ENCODE measurements around the gene PIEZO1. TPM values are rescaled to one million over a fixed set of nuclear protein-coding genes. Genes with fewer than 3 reads are reported as not detected.

Gene PIEZO1
- total and polyA plus RNA-seq, 8 donors, result 16.3 to 255 (median 31.8) TPM

DNA sequence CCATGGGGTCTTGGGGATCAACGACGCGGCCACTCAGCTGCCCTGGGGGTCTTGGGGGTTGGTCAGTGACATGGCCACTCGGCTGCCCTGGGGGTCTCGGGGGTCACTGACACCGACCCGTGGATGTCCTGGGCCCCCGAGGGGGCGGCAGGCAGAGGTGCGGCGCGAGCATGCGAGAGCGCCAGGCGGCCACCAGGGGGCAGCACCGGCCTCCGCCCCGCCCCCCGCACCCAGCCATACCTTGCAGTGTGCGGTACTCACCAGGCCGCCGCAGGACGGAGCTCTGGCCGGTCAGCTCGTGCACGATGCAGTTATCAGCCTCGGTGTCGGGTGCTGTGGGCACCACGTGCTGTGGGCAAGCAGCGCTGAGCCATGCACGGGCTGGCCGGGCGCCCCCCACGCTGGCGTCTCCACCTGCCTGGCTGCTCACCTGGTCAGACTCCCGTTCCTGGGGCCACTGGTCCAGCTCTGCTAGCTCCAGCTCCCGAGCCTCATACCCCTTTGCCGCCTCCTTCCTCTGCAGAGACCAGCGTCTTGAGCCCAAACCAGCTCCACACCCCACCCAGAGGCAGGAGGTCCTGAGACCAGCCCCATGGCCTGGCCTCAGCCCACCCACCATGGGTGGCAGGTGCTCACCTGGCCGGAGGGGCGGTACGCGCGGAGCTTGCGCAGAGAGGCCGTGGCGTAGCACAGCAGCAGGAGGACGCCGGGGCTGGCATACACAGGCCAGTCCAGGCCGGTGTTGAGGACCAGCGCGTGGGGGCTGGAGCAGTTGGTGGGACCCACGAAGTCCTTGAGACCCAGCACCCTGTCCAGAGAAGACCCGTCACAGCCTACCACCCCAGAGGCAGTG, 47.5 kb downstream of the PIEZO1 start:
- Histone ChIP-seq H3K27me3 (no peaks in the 10 kb centered on the region), H3K9me3 (no peaks in the 10 kb centered on the region), H3K4me3 (no peak overlapping the region), H3K36me3 (peaks cover 0 to 8% (median 0%) of the 10 kb centered on the region in 3 donors), H3K27ac (no peak overlapping the region), H3K4me1 (no peaks in the 10 kb centered on the region)
- peak; percentile 83 to 93 (median 90) for ATAC-seq
- 31 to 42% methylated on average over 42 to 54 of the region's 54 CpGs for WGBS, 2 donors
- peak; percentile 58 to 95 (median 80) for DNase-seq
- FAIRE-seq, result no peak
- intact Hi-C loops (cut with DNase I), result loop anchor here in 1 of 3 donors (10.0 kb wide), 1 partner anchor 427 kb away; no protein-coding TSS in a partner anchor
- TF ChIP-seq, protein P1, sequence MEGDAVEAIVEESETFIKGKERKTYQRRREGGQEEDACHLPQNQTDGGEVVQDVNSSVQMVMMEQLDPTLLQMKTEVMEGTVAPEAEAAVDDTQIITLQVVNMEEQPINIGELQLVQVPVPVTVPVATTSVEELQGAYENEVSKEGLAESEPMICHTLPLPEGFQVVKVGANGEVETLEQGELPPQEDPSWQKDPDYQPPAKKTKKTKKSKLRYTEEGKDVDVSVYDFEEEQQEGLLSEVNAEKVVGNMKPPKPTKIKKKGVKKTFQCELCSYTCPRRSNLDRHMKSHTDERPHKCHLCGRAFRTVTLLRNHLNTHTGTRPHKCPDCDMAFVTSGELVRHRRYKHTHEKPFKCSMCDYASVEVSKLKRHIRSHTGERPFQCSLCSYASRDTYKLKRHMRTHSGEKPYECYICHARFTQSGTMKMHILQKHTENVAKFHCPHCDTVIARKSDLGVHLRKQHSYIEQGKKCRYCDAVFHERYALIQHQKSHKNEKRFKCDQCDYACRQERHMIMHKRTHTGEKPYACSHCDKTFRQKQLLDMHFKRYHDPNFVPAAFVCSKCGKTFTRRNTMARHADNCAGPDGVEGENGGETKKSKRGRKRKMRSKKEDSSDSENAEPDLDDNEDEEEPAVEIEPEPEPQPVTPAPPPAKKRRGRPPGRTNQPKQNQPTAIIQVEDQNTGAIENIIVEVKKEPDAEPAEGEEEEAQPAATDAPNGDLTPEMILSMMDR (IDR thresholded peaks at IDR 0.05), result peak; percentile 98 to 99 (median 99)

DNA sequence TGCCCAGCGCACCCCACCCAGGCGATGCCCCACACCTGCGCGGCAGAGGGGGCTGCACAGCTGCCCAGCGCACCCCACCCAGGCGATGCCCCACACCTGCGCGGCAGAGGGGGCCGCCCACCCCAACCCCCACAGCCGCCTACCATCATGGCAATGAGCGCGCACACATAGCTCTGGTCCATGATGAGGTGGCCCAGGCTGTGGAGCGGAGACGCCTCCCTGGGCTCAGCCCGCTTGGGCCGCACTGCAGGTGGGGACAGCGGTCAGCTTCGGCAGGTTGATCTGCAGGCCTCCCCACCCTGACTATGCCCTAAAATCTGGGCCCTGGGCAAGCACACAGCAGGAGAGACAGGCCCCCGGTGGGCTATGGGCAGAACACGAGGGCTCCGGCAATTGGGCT, 48.5 kb downstream of the PIEZO1 start:
- no peaks in the 10 kb centered on the region for H3K4me1 ChIP-seq
- H3K9me3 ChIP-seq, result no peaks in the 10 kb centered on the region
- no peaks in the 10 kb centered on the region for H3K27me3 ChIP-seq
- ATAC-seq (no peak), DNase-seq (no peak), FAIRE-seq (no peak)
- H3K4me3 ChIP-seq, result no peak overlapping the region
- H3K27ac ChIP-seq, result no peak overlapping the region
- intact Hi-C loops (cut with DNase I), result loop anchor here in 1 of 3 donors (10.0 kb wide), 1 partner anchor 428 kb away; no protein-coding TSS in a partner anchor
- TF ChIP-seq, protein P1 (IDR thresholded peaks at IDR 0.05), result no peak
- peaks cover 0 to 8% (median 0%) of the 10 kb centered on the region in 3 donors for H3K36me3 ChIP-seq
- WGBS, 2 donors, result 81 to 86% methylated on average over 16 to 19 of the region's 21 CpGs

DNA sequence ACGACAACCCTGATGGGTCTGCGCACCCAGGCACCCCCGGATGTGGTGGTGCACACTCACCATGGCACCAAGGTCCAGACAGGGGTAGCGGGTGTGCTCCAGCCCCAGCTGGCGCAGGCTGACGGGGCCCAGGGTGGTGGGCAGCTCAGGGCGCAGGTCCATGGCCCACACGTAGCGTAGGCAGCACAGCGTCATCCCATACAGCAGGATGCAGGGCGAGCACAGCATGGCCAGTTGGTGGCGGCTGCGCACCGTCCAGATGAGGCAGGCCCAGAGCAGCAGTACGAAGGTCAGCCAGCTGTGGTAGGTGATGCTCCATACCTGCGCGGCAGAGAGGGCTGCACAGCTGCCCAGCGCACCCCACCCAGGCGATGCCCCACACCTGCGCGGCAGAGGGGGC, 48.9 kb downstream of the PIEZO1 start:
- H3K27ac ChIP-seq, result no peak overlapping the region
- ATAC-seq (no peak), FAIRE-seq (no peak), DNase-seq (no peak)
- 79 to 93% methylated on average over 21 of the region's 21 CpGs for WGBS, 2 donors
- no peaks in the 10 kb centered on the region for H3K9me3 ChIP-seq
- intact Hi-C loops (cut with DNase I), result loop anchor here in 1 of 3 donors (10.0 kb wide), 1 partner anchor 429 kb away; no protein-coding TSS in a partner anchor
- TF ChIP-seq, protein P1 (IDR thresholded peaks at IDR 0.05), result no peak
- H3K4me1 ChIP-seq, result no peaks in the 10 kb centered on the region
- no peaks in the 10 kb centered on the region for H3K27me3 ChIP-seq
- no peak overlapping the region for H3K4me3 ChIP-seq
- H3K36me3 ChIP-seq, result peaks cover 0 to 8% (median 0%) of the 10 kb centered on the region in 3 donors

DNA sequence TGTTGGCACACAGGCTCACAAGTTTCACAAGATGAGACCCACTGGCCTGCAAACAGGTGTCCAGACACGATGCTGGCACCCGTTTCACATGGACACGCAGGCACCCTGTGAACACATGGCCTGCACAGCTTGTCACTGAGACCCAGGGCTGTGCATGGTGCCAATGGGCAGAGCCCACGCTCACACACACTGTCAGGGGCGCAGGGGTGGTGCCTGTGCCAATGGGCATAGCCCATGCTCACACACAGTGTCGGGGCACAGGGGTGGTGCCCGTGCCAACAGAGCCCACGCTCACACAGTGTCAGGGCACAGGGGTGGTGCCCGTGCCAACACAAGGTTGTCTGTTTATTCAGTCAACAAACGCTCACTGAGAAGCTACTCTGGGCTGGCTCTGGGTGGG, 49.4 kb downstream of the PIEZO1 start:
- 63 to 80% methylated on average over 10 of the region's 10 CpGs for WGBS, 2 donors
- DNase-seq (no peak), ATAC-seq (no peak), FAIRE-seq (no peak)
- H3K9me3 ChIP-seq, result no peaks in the 10 kb centered on the region
- no peak overlapping the region for H3K4me3 ChIP-seq
- H3K4me1 ChIP-seq, result no peaks in the 10 kb centered on the region
- intact Hi-C loops (cut with DNase I), result loop anchor here in 1 of 3 donors (10.0 kb wide), 1 partner anchor 429 kb away; no protein-coding TSS in a partner anchor
- H3K27me3 ChIP-seq, result no peaks in the 10 kb centered on the region
- peaks cover 0 to 8% (median 0%) of the 10 kb centered on the region in 3 donors for H3K36me3 ChIP-seq
- TF ChIP-seq, protein P1 (IDR thresholded peaks at IDR 0.05), result no peak
- no peak overlapping the region for H3K27ac ChIP-seq

All from pancreas (tissue), 10 donors.